Bronchial epithelial cell (primary cell): ENCODE measurements around the gene CLEC20A. TPM values are rescaled to one million over a fixed set of nuclear protein-coding genes. Genes with fewer than 3 reads are reported as not detected.
"Not testable (repeated sequence)": the region's sequence is repeated elsewhere in the genome, so short reads cannot be mapped to it uniquely, and the experiment has no call there.

ENCODE experiments used
- DNase-seq: peaks from one replicate; pipeline ENCODE4 v3.0.0-alpha.2; 2010; ENCODE audit warnings: low read depth
- FAIRE-seq: peaks from 2 replicates; lab custom pipeline; 2011; peaks lifted over from hg19 to GRCh38; lab: Jason Lieb, UNC
- H3K27me3 ChIP-seq: 2 replicates; pipeline ENCODE4 v1.5.1; 2011; ENCODE audit warnings: low read length; ENCODE audit not compliant: control insufficient read depth, insufficient read depth
- H3K36me3 ChIP-seq: 2 replicates; pipeline ENCODE4 v1.5.1; 2011; ENCODE audit warnings: low read length; ENCODE audit not compliant: control insufficient read depth, insufficient read depth
- H3K4me3 ChIP-seq: 2 replicates; pipeline ENCODE4 v1.5.1; 2011; ENCODE audit warnings: mild to moderate bottlenecking, low read depth, low read length, control low read depth
- total RNA-seq: library from RNA; depleted of rRNA; stranded (reverse); fragments of >200 nt; gene quantifications from 2 replicates; pipeline ENCODE4 v1.2.1, GENCODE V29; 2014
- TF ChIP-seq, protein P1 (sequence below): IDR thresholded peaks from 2 replicates; pipeline ENCODE4 v1.5.1; 2011; ENCODE audit warnings: mild to moderate bottlenecking, moderate library complexity, low read length, control low read depth, inconsistent platforms; ENCODE audit not compliant: insufficient read depth, severe bottlenecking

CLEC20A gene
- total RNA-seq, 1 donor from 2014 or later: not detected

DNA sequence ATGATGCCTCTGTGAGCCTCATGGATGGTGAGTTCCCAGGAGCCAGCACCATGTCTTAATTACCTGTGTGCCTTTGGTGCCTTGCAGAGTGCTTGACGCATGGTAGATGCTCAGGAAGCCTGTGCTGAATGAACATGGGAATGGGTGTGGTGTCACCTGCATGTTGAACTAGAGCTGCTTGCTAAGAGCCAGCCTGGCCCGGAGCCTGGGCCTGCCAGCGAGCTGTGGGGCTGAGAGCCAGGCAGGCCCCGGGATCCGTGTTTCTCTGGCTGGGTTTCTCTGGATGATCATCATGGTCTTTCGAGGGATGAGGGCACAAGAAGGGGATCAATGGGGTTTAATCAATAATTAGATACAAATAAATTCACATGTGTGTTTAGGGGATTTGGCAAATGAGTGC is 9.4 kb upstream of the CLEC20A start:
- Histone ChIP-seq H3K27me3 (no peaks in the 10 kb centered on the region), H3K4me3 (no peak overlapping the region), H3K36me3 (no peaks in the 10 kb centered on the region)
- no peak for DNase-seq
- no peak for FAIRE-seq
- TF ChIP-seq, protein P1, sequence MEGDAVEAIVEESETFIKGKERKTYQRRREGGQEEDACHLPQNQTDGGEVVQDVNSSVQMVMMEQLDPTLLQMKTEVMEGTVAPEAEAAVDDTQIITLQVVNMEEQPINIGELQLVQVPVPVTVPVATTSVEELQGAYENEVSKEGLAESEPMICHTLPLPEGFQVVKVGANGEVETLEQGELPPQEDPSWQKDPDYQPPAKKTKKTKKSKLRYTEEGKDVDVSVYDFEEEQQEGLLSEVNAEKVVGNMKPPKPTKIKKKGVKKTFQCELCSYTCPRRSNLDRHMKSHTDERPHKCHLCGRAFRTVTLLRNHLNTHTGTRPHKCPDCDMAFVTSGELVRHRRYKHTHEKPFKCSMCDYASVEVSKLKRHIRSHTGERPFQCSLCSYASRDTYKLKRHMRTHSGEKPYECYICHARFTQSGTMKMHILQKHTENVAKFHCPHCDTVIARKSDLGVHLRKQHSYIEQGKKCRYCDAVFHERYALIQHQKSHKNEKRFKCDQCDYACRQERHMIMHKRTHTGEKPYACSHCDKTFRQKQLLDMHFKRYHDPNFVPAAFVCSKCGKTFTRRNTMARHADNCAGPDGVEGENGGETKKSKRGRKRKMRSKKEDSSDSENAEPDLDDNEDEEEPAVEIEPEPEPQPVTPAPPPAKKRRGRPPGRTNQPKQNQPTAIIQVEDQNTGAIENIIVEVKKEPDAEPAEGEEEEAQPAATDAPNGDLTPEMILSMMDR: no peak

DNA sequence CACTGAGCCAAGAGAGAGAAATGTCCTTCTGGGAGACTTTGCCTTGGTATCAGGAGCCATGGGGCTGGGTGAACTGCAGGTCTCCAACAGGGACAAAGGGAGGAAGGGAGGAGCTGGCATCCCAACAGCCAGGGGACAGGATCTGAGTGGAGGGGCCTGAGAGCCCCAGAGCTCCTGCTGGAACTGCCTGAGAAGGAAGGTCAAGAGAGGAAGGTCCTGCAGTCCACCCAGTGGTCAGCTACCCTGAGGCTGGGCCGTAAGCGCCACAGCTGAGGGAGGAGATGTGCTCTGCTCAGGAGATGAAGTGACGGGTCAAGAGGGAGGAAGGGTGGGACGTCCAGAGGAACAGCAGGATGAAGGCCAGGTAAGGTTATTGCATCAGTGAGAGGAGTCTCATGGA is 7.5 kb upstream of the CLEC20A start:
- TF ChIP-seq, protein P1: no peak
- H3K36me3 ChIP-seq: no peaks in the 10 kb centered on the region
- DNase-seq (no peak), FAIRE-seq (no peak)
- H3K27me3 ChIP-seq: no peaks in the 10 kb centered on the region
- no peak overlapping the region for H3K4me3 ChIP-seq

DNA sequence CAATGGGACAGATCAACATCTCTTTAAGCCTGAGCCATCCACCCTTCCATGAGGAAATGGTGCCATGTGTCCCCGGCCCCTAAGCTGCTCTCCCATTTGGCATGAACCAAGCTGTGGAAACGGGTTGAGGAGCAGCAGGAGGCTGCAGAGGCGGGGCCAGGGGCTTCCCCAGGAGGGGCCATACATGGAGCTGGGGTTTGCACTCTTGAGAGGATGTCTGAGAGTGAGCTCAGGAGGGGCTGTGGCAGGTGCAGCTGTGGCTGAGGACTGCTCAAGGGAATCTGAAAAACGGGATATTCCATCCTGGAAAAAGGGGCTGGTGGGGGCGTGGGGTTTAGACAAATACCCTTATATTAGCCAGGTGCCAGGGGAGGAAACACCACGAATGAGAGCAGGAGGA is 7.1 kb upstream of the CLEC20A start:
- TF ChIP-seq, protein P1: no peak
- Histone ChIP-seq H3K27me3 (no peaks in the 10 kb centered on the region), H3K4me3 (no peak overlapping the region), H3K36me3 (no peaks in the 10 kb centered on the region)
- DNase-seq (no peak), FAIRE-seq (no peak)

DNA sequence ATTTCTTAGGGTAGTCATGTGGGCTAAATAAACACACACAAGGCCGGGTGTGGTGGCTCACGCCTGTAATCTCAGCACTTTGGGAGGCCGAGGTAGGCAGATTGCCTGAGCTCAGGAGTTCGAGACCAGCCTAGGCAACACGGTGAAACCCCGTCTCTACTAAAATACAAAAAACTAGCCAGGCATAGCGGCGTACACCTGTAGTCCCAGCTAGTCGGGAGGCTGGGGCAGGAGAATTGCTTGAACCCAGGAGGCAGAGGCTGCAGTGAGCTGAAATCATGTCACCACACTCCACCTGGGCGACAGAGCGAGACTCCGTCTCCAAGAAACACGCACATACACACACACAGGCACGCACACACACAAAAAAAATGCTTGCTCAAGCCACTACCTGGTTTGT is 6.6 kb upstream of the CLEC20A start:
- DNase-seq, H3K27me3 ChIP-seq, H3K4me3 ChIP-seq, H3K36me3 ChIP-seq, FAIRE-seq: not testable (repeated sequence)

DNA sequence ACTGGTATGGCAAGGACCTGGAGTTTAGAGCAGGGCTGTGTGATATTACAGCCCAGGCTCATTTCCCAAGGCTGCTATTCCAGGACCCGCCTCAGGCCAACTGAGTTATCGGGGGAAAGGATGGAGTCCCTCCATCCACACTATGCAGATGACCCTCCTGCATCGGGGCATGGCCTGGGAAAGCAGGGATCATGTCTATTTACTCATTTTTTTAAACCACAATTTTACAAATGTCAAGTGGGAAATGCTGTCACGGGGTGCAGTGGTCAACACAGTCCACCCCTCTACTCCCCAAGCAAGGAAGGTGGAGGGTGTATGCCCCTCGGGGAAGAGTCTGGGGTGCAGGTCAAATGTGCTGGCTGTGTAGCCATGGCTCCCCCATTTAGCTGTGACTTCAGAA is 6.1 kb upstream of the CLEC20A start:
- DNase-seq (no peak), FAIRE-seq (no peak)
- H3K27me3 ChIP-seq: peaks cover under 1% of the 10 kb centered on the region
- no peak overlapping the region for H3K4me3 ChIP-seq
- TF ChIP-seq, protein P1: no peak
- no peaks in the 10 kb centered on the region for H3K36me3 ChIP-seq

DNA sequence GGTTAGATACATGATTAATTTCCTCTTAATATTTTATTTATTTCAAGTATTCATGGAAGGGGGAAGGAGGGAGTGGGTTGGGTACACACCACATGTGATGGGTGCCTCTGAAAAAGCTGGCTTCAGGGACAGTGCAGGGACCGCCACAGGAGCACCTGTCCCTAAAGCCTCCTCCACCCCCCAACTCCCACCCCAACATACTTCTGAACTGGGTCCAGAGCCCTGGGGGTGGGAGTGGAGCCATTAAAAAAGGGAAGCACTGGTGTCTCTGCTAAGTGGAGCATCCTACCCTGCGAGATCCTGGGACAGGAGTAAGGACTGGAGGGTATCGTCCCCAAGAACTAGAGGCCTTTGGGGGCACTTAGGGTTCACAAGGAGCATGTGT is 5.6 kb upstream of the CLEC20A start:
- H3K27me3 ChIP-seq: peaks cover 1% of the 10 kb centered on the region
- FAIRE-seq (no peak), DNase-seq (no peak)
- no peak overlapping the region for H3K4me3 ChIP-seq
- TF ChIP-seq, protein P1: no peak
- H3K36me3 ChIP-seq: no peaks in the 10 kb centered on the region
